SK-N-SH (cell line): ENCODE results near the gene FGFBP1. TPM values are rescaled to one million over a fixed set of nuclear protein-coding genes. Genes with fewer than 3 reads are reported as not detected.

Experiments used
- CTCF ChIA-PET: fragments of 300-600, 350-600 bp; formaldehyde crosslinking; extraction: SDS; loops from one replicate; lab custom pipeline; 2021; lab: Yijun Ruan, JAX
- POLR2A ChIA-PET: fragments of 350-600 bp; sonication (Branson Sonifier 250); formaldehyde crosslinking; extraction: SDS; loops from one replicate; lab custom pipeline; 2020; ENCODE audit warnings: antibody characterized with exemption, inconsistent platforms; lab: Yijun Ruan, JAX
- DNase-seq: peaks from one replicate; pipeline ENCODE4 v3.0.0; 2012
- H2AFZ ChIP-seq: fragments of 200-600 bp; sonication (generic); 2 replicates; pipeline ENCODE4 v1.8.1; 2016; ENCODE audit warnings: antibody characterized with exemption, mild to moderate bottlenecking, low read depth
- H3F3A ChIP-seq: fragments of 200-600 bp; sonication (generic); replicated peaks from 2 replicates; pipeline ENCODE3; 2016; ENCODE audit warnings: antibody characterized with exemption, mild to moderate bottlenecking; ENCODE audit not compliant: insufficient read depth
- H3K27ac ChIP-seq, 2 experiments: fragments of 200-500 bp in 1 of 2; fragments of 200-600 bp in 1 of 2; sonication (Bioruptor generic) in 1 of 2; sonication (generic), shearing (Covaris generic) in 1 of 2; 2 replicates each; pipeline versions ENCODE4 v1.5.1 to v1.6.1; 2014 to 2016; ENCODE audit warnings: low read depth in 2 of 2, inconsistent platforms in 1 of 2, low read length in 1 of 2, mild to moderate bottlenecking in 1 of 2, mixed read lengths in 1 of 2
- H3K27me3 ChIP-seq: fragments of 200-600 bp; sonication (generic), shearing (Covaris generic); 2 replicates; pipeline ENCODE4 v1.6.1; 2016; ENCODE audit warnings: mixed run types; ENCODE audit not compliant: insufficient read depth
- H3K36me3 ChIP-seq, 2 experiments: fragments of 200-500 bp in 1 of 2; fragments of 200-600 bp in 1 of 2; sonication (Bioruptor generic) in 1 of 2; sonication (generic) in 1 of 2; replicated peaks in 1 of 2; 2 replicates each; pipeline versions ENCODE3 to v1.5.1; 2014 to 2016; ENCODE audit warnings: low read length in 1 of 2, mild to moderate bottlenecking in 1 of 2; ENCODE audit not compliant: insufficient read depth in 2 of 2, control insufficient read depth in 1 of 2
- H3K4me1 ChIP-seq, 2 experiments: fragments of 200-500 bp in 1 of 2; fragments of 200-600 bp in 1 of 2; sonication (Bioruptor generic) in 1 of 2; sonication (generic), shearing (Covaris generic) in 1 of 2; 2 replicates each; pipeline versions ENCODE4 v1.5.1 to v1.6.1; 2014 to 2016; ENCODE audit warnings: low read depth in 1 of 2, low read length in 1 of 2, mixed run types in 1 of 2; ENCODE audit not compliant: insufficient read depth in 2 of 2, control insufficient read depth in 1 of 2
- H3K4me2 ChIP-seq: fragments of 200-600 bp; sonication (generic), shearing (Covaris generic); 2 replicates; pipeline ENCODE4 v1.6.1; 2017; ENCODE audit warnings: mixed run types
- H3K4me3 ChIP-seq, 2 experiments: fragments of 200-500 bp in 1 of 2; fragments of 200-600 bp in 1 of 2; sonication (Bioruptor generic) in 1 of 2; sonication (generic), shearing (Covaris generic) in 1 of 2; 2 replicates each; pipeline versions ENCODE4 v1.5.1 to v1.8.1; 2014 to 2016; ENCODE audit warnings: low read depth in 2 of 2, inconsistent platforms in 1 of 2, low read length in 1 of 2, mild to moderate bottlenecking in 1 of 2, mixed read lengths in 1 of 2, moderate library complexity in 1 of 2
- H3K79me2 ChIP-seq: fragments of 200-600 bp; sonication (generic); 2 replicates; pipeline ENCODE4 v1.8.1; 2017; ENCODE audit warnings: mild to moderate bottlenecking; ENCODE audit not compliant: insufficient read depth
- H3K9ac ChIP-seq: fragments of 200-600 bp; sonication (generic); 2 replicates; pipeline ENCODE4 v1.6.1; 2017; ENCODE audit warnings: mixed run types
- H3K9me2 ChIP-seq: fragments of 200-600 bp; sonication (generic); 2 replicates; pipeline ENCODE4 v1.6.1; 2017; ENCODE audit warnings: mixed run types
- H3K9me3 ChIP-seq: fragments of 200-600 bp; sonication (generic); 2 replicates; pipeline ENCODE4 v1.6.1; 2017; ENCODE audit warnings: mixed run types, mild to moderate bottlenecking, moderate library complexity
- H4K20me1 ChIP-seq: fragments of 200-600 bp; sonication (generic); 2 replicates; pipeline ENCODE4 v1.6.1; 2017; ENCODE audit warnings: mild to moderate bottlenecking, mixed run types; ENCODE audit not compliant: insufficient read depth
- CHD2 ChIP-seq: fragments of 150-350 bp; IDR thresholded peaks from 2 replicates; pipeline ENCODE4 v1.6.1; 2018; ENCODE audit warnings: low read length; ENCODE audit not compliant: partially characterized antibody
- FOSL2 ChIP-seq: IDR thresholded peaks from 2 replicates; pipeline ENCODE4 v1.4.0; 2012; ENCODE audit warnings: low read depth, mild to moderate bottlenecking, moderate library complexity, borderline replicate concordance
- GABPA ChIP-seq: IDR thresholded peaks from 2 replicates; pipeline ENCODE4 v1.4.0; 2012; ENCODE audit warnings: low read depth, mild to moderate bottlenecking
- GATA2 ChIP-seq: sonication (generic); formaldehyde crosslinking; IDR thresholded peaks from 2 replicates; pipeline ENCODE4 v1.5.0; 2020; ENCODE audit warnings: mild to moderate bottlenecking, missing genetic modification reagents
- MXI1 ChIP-seq: IDR thresholded peaks from 2 replicates; pipeline ENCODE4 v1.6.1; 2012; ENCODE audit warnings: mild to moderate bottlenecking, low read depth, low read length, improper control_type of control experiment
- NRF1 ChIP-seq: IDR thresholded peaks from 2 replicates; pipeline ENCODE4 v1.6.1; 2012; ENCODE audit warnings: low read depth, mild to moderate bottlenecking, low read length
- RAD21 ChIP-seq: IDR thresholded peaks from 2 replicates; pipeline ENCODE4 v1.6.1; 2012; ENCODE audit warnings: mild to moderate bottlenecking, low read length
- TAF1 ChIP-seq: IDR thresholded peaks from 2 replicates; pipeline ENCODE4 v1.6.1; 2012; ENCODE audit warnings: low read depth, mild to moderate bottlenecking, low read length, moderate library complexity, borderline replicate concordance
- TCF12 ChIP-seq: IDR thresholded peaks from 2 replicates; pipeline ENCODE4 v1.4.0; 2012
- TEAD4 ChIP-seq: IDR thresholded peaks from 2 replicates; pipeline ENCODE4 v1.4.0; 2012; ENCODE audit warnings: mild to moderate bottlenecking, borderline replicate concordance; ENCODE audit not compliant: insufficient read depth
- YY1 ChIP-seq: IDR thresholded peaks from 2 replicates; pipeline ENCODE4 v1.4.0; 2012; ENCODE audit warnings: low read depth, mild to moderate bottlenecking
- WGBS: methylation state at CpG from one replicate; pipeline ENCODE4 v1.1.6; 2017; ENCODE audit warnings: low lambda C conversion rate; 5-methylcytosine and 5-hydroxymethylcytosine counted together
- polyA plus RNA-seq, 3 experiments: library from polyadenylated mRNA; depleted of rRNA; stranded (reverse); fragments of >200 nt; gene quantifications; 2 replicates each; pipeline ENCODE4 v1.2.3, GENCODE V29; 2012
- TF ChIP-seq, protein P1 (sequence below): IDR thresholded peaks from 2 replicates; pipeline ENCODE4; 2012
- TF ChIP-seq, protein P2 (sequence below): IDR thresholded peaks from 2 replicates; pipeline ENCODE4 v1.4.0; 2012; ENCODE audit warnings: low read depth, borderline replicate concordance
- TF ChIP-seq, protein P3 (sequence below): IDR thresholded peaks from 2 replicates; pipeline ENCODE4 v1.4.0; 2012; ENCODE audit warnings: low read depth
- TF ChIP-seq, protein P4 (sequence below): fragments of 200-600 bp; sonication (generic); IDR thresholded peaks from 2 replicates; pipeline ENCODE4 v1.6.1; 2017; ENCODE audit warnings: antibody characterized with exemption, mild to moderate bottlenecking, moderate library complexity
- TF ChIP-seq, protein P5 (sequence below): IDR thresholded peaks from 2 replicates; pipeline ENCODE4 v1.4.0; 2012; ENCODE audit warnings: low read depth, borderline replicate concordance

The FGFBP1 gene
- polyA plus RNA-seq, 1 of the 3 experiments (the other 2 are of a cell fraction): 0.13 TPM

DNA sequence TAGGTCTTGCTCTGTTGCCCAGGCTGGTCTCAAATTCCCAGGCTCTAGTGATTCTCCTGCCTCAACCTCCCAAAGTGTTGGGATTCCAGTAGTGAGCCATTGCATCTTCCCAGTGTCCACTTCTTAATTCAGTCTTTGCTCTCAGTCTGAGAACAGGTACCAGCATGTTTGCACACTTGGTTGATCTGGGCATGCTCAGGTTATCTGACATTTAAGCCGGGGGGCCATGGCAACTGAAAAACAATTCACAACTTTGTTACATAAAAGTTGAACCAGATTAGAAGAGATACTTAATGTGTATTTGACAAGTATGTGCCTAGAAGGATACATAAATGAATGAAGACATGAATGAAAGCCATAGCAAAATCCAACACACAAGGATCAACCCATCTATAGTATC, 39.0 kb downstream of the FGFBP1 start:
- Histone ChIP-seq H3K79me2 (no peaks in the 10 kb centered on the region), H4K20me1 (no peaks in the 10 kb centered on the region), H3F3A (no peaks in the 10 kb centered on the region), H3K27ac (no peak overlapping the region), H3K36me3 (no peaks in the 10 kb centered on the region), H3K4me2 (no peak overlapping the region), H3K4me1 (no peaks in the 10 kb centered on the region), H3K9me3 (no peaks in the 10 kb centered on the region), H3K9ac (no peak overlapping the region), H3K4me3 (no peak overlapping the region), H2AFZ (no peak overlapping the region), H3K27me3 (no peaks in the 10 kb centered on the region; the same call in 1 of the 2 replicates), H3K9me2 (no peaks in the 10 kb centered on the region)
- ChIA-PET CTCF (no interaction called here), POLR2A (no interaction called here)
- no peak for DNase-seq
- TF ChIP-seq GABPA: no peak
- TF ChIP-seq, protein P1, sequence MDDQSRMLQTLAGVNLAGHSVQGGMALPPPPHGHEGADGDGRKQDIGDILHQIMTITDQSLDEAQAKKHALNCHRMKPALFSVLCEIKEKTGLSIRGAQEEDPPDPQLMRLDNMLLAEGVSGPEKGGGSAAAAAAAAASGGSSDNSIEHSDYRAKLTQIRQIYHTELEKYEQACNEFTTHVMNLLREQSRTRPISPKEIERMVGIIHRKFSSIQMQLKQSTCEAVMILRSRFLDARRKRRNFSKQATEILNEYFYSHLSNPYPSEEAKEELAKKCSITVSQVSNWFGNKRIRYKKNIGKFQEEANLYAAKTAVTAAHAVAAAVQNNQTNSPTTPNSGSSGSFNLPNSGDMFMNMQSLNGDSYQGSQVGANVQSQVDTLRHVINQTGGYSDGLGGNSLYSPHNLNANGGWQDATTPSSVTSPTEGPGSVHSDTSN: no peak
- TF ChIP-seq, protein P2, sequence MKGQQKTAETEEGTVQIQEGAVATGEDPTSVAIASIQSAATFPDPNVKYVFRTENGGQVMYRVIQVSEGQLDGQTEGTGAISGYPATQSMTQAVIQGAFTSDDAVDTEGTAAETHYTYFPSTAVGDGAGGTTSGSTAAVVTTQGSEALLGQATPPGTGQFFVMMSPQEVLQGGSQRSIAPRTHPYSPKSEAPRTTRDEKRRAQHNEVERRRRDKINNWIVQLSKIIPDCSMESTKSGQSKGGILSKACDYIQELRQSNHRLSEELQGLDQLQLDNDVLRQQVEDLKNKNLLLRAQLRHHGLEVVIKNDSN: no peak
- TF ChIP-seq YY1: no peak
- no peak for TF ChIP-seq TCF12
- no peak for TF ChIP-seq CHD2
- no peak for TF ChIP-seq RAD21
- TF ChIP-seq, protein P3, sequence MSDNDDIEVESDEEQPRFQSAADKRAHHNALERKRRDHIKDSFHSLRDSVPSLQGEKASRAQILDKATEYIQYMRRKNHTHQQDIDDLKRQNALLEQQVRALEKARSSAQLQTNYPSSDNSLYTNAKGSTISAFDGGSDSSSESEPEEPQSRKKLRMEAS: no peak
- TF ChIP-seq, protein P4, sequence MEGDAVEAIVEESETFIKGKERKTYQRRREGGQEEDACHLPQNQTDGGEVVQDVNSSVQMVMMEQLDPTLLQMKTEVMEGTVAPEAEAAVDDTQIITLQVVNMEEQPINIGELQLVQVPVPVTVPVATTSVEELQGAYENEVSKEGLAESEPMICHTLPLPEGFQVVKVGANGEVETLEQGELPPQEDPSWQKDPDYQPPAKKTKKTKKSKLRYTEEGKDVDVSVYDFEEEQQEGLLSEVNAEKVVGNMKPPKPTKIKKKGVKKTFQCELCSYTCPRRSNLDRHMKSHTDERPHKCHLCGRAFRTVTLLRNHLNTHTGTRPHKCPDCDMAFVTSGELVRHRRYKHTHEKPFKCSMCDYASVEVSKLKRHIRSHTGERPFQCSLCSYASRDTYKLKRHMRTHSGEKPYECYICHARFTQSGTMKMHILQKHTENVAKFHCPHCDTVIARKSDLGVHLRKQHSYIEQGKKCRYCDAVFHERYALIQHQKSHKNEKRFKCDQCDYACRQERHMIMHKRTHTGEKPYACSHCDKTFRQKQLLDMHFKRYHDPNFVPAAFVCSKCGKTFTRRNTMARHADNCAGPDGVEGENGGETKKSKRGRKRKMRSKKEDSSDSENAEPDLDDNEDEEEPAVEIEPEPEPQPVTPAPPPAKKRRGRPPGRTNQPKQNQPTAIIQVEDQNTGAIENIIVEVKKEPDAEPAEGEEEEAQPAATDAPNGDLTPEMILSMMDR: no peak
- TF ChIP-seq MXI1: no peak
- TF ChIP-seq TEAD4: no peak
- no peak for TF ChIP-seq FOSL2
- TF ChIP-seq TAF1: no peak
- TF ChIP-seq, protein P5, sequence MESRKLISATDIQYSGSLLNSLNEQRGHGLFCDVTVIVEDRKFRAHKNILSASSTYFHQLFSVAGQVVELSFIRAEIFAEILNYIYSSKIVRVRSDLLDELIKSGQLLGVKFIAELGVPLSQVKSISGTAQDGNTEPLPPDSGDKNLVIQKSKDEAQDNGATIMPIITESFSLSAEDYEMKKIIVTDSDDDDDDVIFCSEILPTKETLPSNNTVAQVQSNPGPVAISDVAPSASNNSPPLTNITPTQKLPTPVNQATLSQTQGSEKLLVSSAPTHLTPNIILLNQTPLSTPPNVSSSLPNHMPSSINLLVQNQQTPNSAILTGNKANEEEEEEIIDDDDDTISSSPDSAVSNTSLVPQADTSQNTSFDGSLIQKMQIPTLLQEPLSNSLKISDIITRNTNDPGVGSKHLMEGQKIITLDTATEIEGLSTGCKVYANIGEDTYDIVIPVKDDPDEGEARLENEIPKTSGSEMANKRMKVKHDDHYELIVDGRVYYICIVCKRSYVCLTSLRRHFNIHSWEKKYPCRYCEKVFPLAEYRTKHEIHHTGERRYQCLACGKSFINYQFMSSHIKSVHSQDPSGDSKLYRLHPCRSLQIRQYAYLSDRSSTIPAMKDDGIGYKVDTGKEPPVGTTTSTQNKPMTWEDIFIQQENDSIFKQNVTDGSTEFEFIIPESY: no peak
- TF ChIP-seq NRF1: no peak
- no peak for TF ChIP-seq GATA2 (CRISPR knock-in tag)
- WGBS: 100% methylated on average over 1 of the region's 1 CpG
